Measurements from ENCODE around the gene PPP6C. TPM values are rescaled to one million over a fixed set of nuclear protein-coding genes. Genes with fewer than 3 reads are reported as not detected.
"Not testable (repeated sequence)": the region's sequence is repeated elsewhere in the genome, so short reads cannot be mapped to it uniquely, and the experiment has no call there.

The PPP6C gene
- 36.8 TPM for polyA plus RNA-seq (2013, experiment 1 of 2)
- polyA plus RNA-seq (2013, experiment 2 of 2) = 35.6 TPM

GRCh38 chr9:125189361-125190289 lies at the start of gene PPP6C:
Gene PPP6C (minus strand): TSS chr9:125189803. CDS start chr9:125189718, 85 bp downstream.
- no peak within 1 kb of the TSS for H2BK5ac ChIP-seq (ENCODE audit: low read length)
- peak within 1 kb of the TSS; percentile 28 for H4K8ac ChIP-seq (ENCODE audit: low read depth, low read length)
- H3K18ac ChIP-seq (ENCODE audit: low read length) = peak within 1 kb of the TSS; percentile 51
- peak within 1 kb of the TSS; percentile 85 for H3K23ac ChIP-seq (ENCODE audit: low read length)
- H2BK15ac ChIP-seq (replicated peaks; ENCODE audit: low read depth) = no peak within 1 kb of the TSS
- H3K4me2 ChIP-seq (ENCODE audit: low read length) = peak within 1 kb of the TSS; percentile 92
- H3K79me1 ChIP-seq (ENCODE audit: low read length) = no peaks in the 10 kb centered on the region
- H4K5ac ChIP-seq (ENCODE audit: low read length) = peak within 1 kb of the TSS; percentile 91
- H3K79me2 ChIP-seq (ENCODE audit: control insufficient read depth, insufficient read depth, low read length) = peaks cover 25% of the 10 kb centered on the region
- no peaks in the 10 kb centered on the region for H3K27me3 ChIP-seq (ENCODE audit: insufficient read depth, low read length, poor library complexity)
- H3K56ac ChIP-seq (ENCODE audit: low read length) = peak within 1 kb of the TSS; percentile 98
- H3K4me1 ChIP-seq (ENCODE audit: control insufficient read depth, low read depth, low read length) = peaks cover 3% of the 10 kb centered on the region
- no peak within 1 kb of the TSS for H2AK5ac ChIP-seq (ENCODE audit: low read length)
- H3K4ac ChIP-seq (ENCODE audit: low read depth, low read length) = peak within 1 kb of the TSS; percentile 61
- H2BK120ac ChIP-seq (ENCODE audit: low read depth, low read length) = no peak within 1 kb of the TSS
- peak within 1 kb of the TSS; percentile 95 for H3K9ac ChIP-seq (ENCODE audit: low read length)
- no CpG with 5 or more reads among the region's 82 CpGs for WGBS (ENCODE audit: extremely low coverage, insufficient coverage, low lambda C conversion rate)
- peak; percentile 98 for DNase-seq
- peak within 1 kb of the TSS; percentile 82 for H3K27ac ChIP-seq (ENCODE audit: low read depth, low read length)
- peak within 1 kb of the TSS; percentile 94 for H3K4me3 ChIP-seq (ENCODE audit: low read length)
- no peaks in the 10 kb centered on the region for H3K36me3 ChIP-seq (ENCODE audit: control insufficient read depth, insufficient read depth, low read length)

- Histone ChIP-seq H2AK5ac (ENCODE audit: low read length) (no peak overlapping the region), H3K27me3 (ENCODE audit: insufficient read depth, low read length, poor library complexity) (no peaks in the 10 kb centered on the region), H2BK5ac (ENCODE audit: low read length) (no peak overlapping the region), H3K27ac (ENCODE audit: low read depth, low read length) (no peak overlapping the region), H3K4me3 (ENCODE audit: low read length) (no peak overlapping the region), H3K4me2 (ENCODE audit: low read length) (peak overlapping the region; percentile 57), H2BK15ac (replicated peaks; ENCODE audit: low read depth) (no peak overlapping the region), H3K79me2 (ENCODE audit: control insufficient read depth, insufficient read depth, low read length) (peaks cover 39% of the 10 kb centered on the region), H3K4me1 (ENCODE audit: control insufficient read depth, low read depth, low read length) (peaks cover 1% of the 10 kb centered on the region), H3K18ac (ENCODE audit: low read length) (no peak overlapping the region), H4K5ac (ENCODE audit: low read length) (no peak overlapping the region), H3K36me3 (ENCODE audit: control insufficient read depth, insufficient read depth, low read length) (peaks cover 13% of the 10 kb centered on the region), H2BK120ac (ENCODE audit: low read depth, low read length) (no peak overlapping the region), H3K56ac (ENCODE audit: low read length) (peak overlapping the region; percentile 56), H3K79me1 (ENCODE audit: low read length) (peaks cover 3% of the 10 kb centered on the region), H3K23ac (ENCODE audit: low read length) (no peak overlapping the region), H3K4ac (ENCODE audit: low read depth, low read length) (no peak overlapping the region), H3K9ac (ENCODE audit: low read length) (peak overlapping the region; percentile 55), H4K8ac (ENCODE audit: low read depth, low read length) (no peak overlapping the region)
- DNase-seq = no peak
- WGBS (ENCODE audit: extremely low coverage, insufficient coverage, low lambda C conversion rate) = no CpG with 5 or more reads among the region's 14 CpGs
Measured at GRCh38 chr9:125238915-125239446, 49.4 kb upstream of the PPP6C start.

GRCh38 chr9:125238127-125238914 lies 48.7 kb upstream of the PPP6C start:
- peak overlapping the region; percentile 58 for H3K56ac ChIP-seq (ENCODE audit: low read length)
- no peak overlapping the region for H3K4me3 ChIP-seq (ENCODE audit: low read length)
- H3K18ac ChIP-seq (ENCODE audit: low read length) = no peak overlapping the region
- no peak overlapping the region for H2AK5ac ChIP-seq (ENCODE audit: low read length)
- no peak overlapping the region for H4K8ac ChIP-seq (ENCODE audit: low read depth, low read length)
- H3K4me1 ChIP-seq (ENCODE audit: control insufficient read depth, low read depth, low read length) = peaks cover 1% of the 10 kb centered on the region
- no peak overlapping the region for H3K27ac ChIP-seq (ENCODE audit: low read depth, low read length)
- no peak overlapping the region for H3K4ac ChIP-seq (ENCODE audit: low read depth, low read length)
- H2BK120ac ChIP-seq (ENCODE audit: low read depth, low read length) = no peak overlapping the region
- no peak overlapping the region for H4K5ac ChIP-seq (ENCODE audit: low read length)
- H2BK5ac ChIP-seq (ENCODE audit: low read length) = no peak overlapping the region
- H3K9ac ChIP-seq (ENCODE audit: low read length) = peak overlapping the region; percentile 39
- no peak overlapping the region for H2BK15ac ChIP-seq (replicated peaks; ENCODE audit: low read depth)
- WGBS (ENCODE audit: extremely low coverage, insufficient coverage, low lambda C conversion rate) = no CpG with 5 or more reads among the region's 7 CpGs
- peak overlapping the region; percentile 10 for H3K4me2 ChIP-seq (ENCODE audit: low read length)
- H3K23ac ChIP-seq (ENCODE audit: low read length) = no peak overlapping the region
- peaks cover 3% of the 10 kb centered on the region for H3K79me1 ChIP-seq (ENCODE audit: low read length)
- H3K79me2 ChIP-seq (ENCODE audit: control insufficient read depth, insufficient read depth, low read length) = peaks cover 39% of the 10 kb centered on the region
- H3K36me3 ChIP-seq (ENCODE audit: control insufficient read depth, insufficient read depth, low read length) = peaks cover 13% of the 10 kb centered on the region
- no peaks in the 10 kb centered on the region for H3K27me3 ChIP-seq (ENCODE audit: insufficient read depth, low read length, poor library complexity)
- no peak for DNase-seq

- H3K9ac ChIP-seq (ENCODE audit: low read length); H2BK15ac ChIP-seq (replicated peaks; ENCODE audit: low read depth); H4K8ac ChIP-seq (ENCODE audit: low read depth, low read length); H3K18ac ChIP-seq (ENCODE audit: low read length); H2BK120ac ChIP-seq (ENCODE audit: low read depth, low read length); H3K27ac ChIP-seq (ENCODE audit: low read depth, low read length); H3K27me3 ChIP-seq (ENCODE audit: insufficient read depth, low read length, poor library complexity); H3K4me3 ChIP-seq (ENCODE audit: low read length); H2BK5ac ChIP-seq (ENCODE audit: low read length); H3K56ac ChIP-seq (ENCODE audit: low read length); H4K5ac ChIP-seq (ENCODE audit: low read length); H3K23ac ChIP-seq (ENCODE audit: low read length); H3K4ac ChIP-seq (ENCODE audit: low read depth, low read length); DNase-seq; H3K4me2 ChIP-seq (ENCODE audit: low read length); H3K4me1 ChIP-seq (ENCODE audit: control insufficient read depth, low read depth, low read length); H3K79me1 ChIP-seq (ENCODE audit: low read length); H2AK5ac ChIP-seq (ENCODE audit: low read length): not testable (repeated sequence)
- WGBS (ENCODE audit: extremely low coverage, insufficient coverage, low lambda C conversion rate) = no CpG with 5 or more reads among the region's 5 CpGs
- H3K36me3 ChIP-seq (ENCODE audit: control insufficient read depth, insufficient read depth, low read length) = peaks cover 15% of the 10 kb centered on the region
- H3K79me2 ChIP-seq (ENCODE audit: control insufficient read depth, insufficient read depth, low read length) = peaks cover 39% of the 10 kb centered on the region
Measured at GRCh38 chr9:125236520-125237159, 47.0 kb upstream of the PPP6C start.

GRCh38 chr9:125235804-125236519 lies 46.4 kb upstream of the PPP6C start:
- no peak overlapping the region for H3K27ac ChIP-seq (ENCODE audit: low read depth, low read length)
- no peak overlapping the region for H3K4me2 ChIP-seq (ENCODE audit: low read length)
- no peak overlapping the region for H4K5ac ChIP-seq (ENCODE audit: low read length)
- H2BK120ac ChIP-seq (ENCODE audit: low read depth, low read length) = no peak overlapping the region
- H3K4ac ChIP-seq (ENCODE audit: low read depth, low read length) = no peak overlapping the region
- H3K4me1 ChIP-seq (ENCODE audit: control insufficient read depth, low read depth, low read length) = peaks cover 1% of the 10 kb centered on the region
- no peak overlapping the region for H3K4me3 ChIP-seq (ENCODE audit: low read length)
- H2BK15ac ChIP-seq (replicated peaks; ENCODE audit: low read depth) = no peak overlapping the region
- peaks cover 3% of the 10 kb centered on the region for H3K79me1 ChIP-seq (ENCODE audit: low read length)
- no peak overlapping the region for H3K23ac ChIP-seq (ENCODE audit: low read length)
- no peak overlapping the region for H2BK5ac ChIP-seq (ENCODE audit: low read length)
- H3K9ac ChIP-seq (ENCODE audit: low read length) = no peak overlapping the region
- no peak overlapping the region for H3K56ac ChIP-seq (ENCODE audit: low read length)
- no peak overlapping the region for H4K8ac ChIP-seq (ENCODE audit: low read depth, low read length)
- H3K36me3 ChIP-seq (ENCODE audit: control insufficient read depth, insufficient read depth, low read length) = peaks cover 15% of the 10 kb centered on the region
- no peaks in the 10 kb centered on the region for H3K27me3 ChIP-seq (ENCODE audit: insufficient read depth, low read length, poor library complexity)
- 100% methylated on average over 1 of the region's 5 CpGs for WGBS (ENCODE audit: extremely low coverage, insufficient coverage, low lambda C conversion rate)
- H3K18ac ChIP-seq (ENCODE audit: low read length) = no peak overlapping the region
- no peak for DNase-seq
- peaks cover 37% of the 10 kb centered on the region for H3K79me2 ChIP-seq (ENCODE audit: control insufficient read depth, insufficient read depth, low read length)
- H2AK5ac ChIP-seq (ENCODE audit: low read length) = no peak overlapping the region
